NK-92 (cell line): ENCODE data around the gene RAB40B.

Source experiments
- DNase-seq: peaks from one replicate; lab custom pipeline; 2025; ENCODE audit not compliant: unreplicated experiment; lab: John Stamatoyannopoulos, UW

The RAB40B gene

DNA sequence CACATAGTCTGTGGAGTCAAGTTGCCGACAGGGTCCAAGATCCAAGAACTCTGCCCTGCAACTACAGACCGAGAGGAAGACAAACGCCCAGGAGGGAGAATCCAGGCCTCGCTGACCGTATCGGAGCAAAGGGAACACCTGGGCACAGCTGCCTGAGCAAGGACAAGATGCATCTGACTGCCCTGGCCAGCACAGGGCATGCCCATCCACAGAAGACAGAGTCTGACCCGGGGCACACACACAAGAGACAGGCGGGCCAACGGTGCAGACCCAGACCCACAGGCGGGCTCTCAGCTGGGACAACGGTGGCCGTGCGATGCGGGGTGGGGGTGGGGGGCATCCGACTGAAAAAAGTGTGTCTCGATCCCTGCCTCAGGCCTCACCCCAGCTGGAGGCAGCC lies 6.2 kb downstream of the RAB40B start:
- no peak for DNase-seq

DNA sequence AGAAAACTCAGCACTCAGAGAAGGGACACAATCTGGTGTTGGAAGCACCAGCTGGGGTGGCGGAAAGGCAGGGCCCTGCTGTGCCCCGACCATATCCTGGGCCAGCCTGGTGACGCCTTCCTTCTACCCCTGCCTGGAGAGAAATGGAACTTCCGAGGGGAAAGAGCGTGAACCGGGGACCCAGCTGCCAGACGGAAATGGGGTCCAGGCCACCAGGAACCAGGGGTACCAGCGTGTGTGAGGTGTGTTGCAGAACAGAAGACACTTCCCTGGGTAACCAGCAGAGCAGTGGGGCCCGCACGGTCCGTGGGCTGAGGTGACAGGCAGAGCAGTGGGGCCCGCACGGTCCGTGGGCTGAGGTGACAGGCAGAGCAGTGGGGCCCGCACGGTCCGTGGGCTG lies 6.8 kb downstream of the RAB40B start:
- DNase-seq, result no peak

DNA sequence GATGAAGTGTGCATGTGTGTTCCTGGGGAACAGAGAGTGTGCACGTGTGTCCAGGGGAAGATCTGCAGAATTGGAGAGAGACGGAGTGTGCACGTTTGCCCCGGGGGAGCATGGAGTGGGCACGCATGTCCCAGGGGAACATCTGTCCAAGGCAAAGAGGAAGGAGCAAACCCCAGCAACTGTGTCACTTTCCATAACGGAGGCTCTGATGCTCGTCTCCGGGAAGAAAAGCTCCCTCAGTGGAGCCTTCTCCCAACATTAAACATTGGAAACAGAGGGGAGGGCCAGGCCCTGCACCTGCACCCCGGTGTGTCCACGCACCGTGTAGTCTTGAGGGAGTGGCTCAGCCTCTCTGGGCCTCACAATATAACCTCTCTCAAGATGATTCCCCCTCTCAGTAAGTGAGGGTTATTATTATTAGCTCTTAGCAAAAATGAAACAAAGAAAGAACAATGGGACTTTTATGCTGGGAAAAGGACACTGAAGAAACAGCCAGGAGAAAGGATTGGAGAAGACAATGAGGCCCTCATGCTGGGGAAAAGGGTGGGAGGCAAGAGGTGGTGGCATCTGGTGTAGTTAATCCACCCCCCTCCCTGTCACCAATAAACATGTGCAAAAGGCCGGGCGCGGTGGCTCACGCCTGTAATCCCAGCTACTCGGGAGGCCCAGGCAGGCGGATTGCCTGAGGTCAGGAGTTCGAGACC lies 7.6 kb downstream of the RAB40B start:
- no peak for DNase-seq

DNA sequence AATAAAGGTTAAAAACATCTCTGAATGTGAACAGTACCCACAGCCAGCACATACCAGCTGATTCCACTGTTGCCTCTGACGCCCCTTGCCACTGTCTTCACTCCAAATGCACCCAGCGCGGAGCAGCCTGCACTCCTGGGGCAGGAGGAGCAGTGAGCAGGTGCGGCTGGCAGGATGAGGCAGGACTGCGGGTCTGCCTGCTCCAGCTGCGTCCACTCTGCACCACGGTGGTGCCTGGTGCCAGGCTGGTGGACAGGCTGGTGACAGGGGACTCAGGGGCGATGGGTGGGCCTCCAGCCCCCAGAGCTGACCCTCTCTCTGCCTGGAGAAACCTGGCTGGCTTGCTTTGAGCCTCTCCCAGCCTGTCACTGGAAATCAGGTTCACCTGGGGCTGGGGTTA lies 9.4 kb downstream of the RAB40B start:
- DNase-seq, result no peak

GRCh38 chr17:82687871-82688270 lies 10.6 kb downstream of the RAB40B start:
- DNase-seq, result no peak

- no peak for DNase-seq
Measured at GRCh38 chr17:82687375-82687861, 11.1 kb downstream of the RAB40B start.

GRCh38 chr17:82686366-82687324 lies 11.9 kb downstream of the RAB40B start:
- DNase-seq, result no peak

DNA sequence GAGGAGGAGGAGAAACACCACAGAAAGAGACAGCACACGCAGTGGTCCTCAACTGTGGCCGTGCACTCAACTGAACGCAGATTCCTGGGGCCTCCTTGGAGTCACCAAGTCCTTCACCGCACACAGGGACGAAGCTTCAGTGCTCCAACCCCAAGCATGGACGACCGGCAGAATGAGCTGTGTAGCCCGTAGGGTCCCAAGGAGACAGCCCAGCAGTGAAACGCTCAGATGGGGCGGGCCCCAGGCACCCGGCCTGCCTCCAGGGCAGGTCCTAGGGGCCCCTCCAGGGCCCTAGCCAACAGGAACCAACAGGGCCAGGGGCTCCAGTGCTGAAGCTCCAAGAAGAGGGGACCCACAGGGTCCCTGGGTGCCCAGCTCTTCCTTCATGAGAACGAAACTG lies 13.2 kb downstream of the RAB40B start:
- no peak for DNase-seq

DNA sequence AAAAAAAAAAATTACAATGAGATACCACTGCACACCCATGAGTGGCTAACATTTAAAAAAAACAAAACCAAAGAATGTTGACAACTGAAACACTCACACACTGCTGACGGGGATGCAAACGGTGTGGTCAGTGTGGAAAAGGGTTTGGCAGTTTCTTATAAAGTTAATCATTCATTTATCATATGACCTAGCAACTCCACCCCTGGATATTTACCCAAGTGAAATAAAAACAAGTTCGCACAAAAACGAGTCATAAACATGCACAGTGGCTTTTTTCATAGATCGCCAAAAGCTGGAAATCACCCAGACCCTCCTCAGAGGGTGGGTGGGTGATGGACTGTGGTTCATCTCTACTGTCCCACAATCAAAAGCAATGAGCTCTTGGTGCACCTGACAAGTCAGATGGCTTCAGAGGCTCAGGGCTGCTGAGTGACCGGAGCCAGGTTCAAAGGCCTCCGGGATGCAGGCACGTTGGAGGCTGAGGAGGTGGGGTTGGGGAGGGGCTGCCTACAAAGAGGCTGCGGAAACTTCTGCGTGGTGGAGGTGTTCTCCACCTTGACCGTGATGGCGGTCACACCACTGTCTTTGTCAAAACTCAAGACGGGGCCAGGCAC lies 14.2 kb downstream of the RAB40B start:
- no peak for DNase-seq

GRCh38 chr17:82683534-82683933 lies 15.0 kb downstream of the RAB40B start:
- DNase-seq, result no peak

DNA sequence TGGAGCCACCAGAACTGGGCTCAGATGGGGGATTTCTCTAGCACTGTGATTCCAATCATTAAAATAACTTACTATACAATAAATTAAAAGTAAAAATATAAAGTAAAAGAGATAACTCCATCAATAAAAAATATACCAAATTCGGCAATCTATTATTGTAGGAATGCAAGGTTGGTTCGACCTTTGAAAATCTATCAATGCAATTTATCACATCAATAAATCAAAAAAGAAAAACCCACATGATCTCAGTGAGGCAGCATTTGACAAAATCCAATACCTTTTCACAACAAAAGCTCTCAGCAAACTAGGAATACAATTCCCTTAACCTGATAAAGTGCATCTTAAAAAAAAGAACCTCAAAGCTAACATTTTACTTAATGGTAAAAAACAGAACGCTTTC lies 17.0 kb downstream of the RAB40B start:
- DNase-seq, result no peak

GRCh38 chr17:82679586-82680465 lies 18.7 kb downstream of the RAB40B start:
- DNase-seq, result no peak

DNA sequence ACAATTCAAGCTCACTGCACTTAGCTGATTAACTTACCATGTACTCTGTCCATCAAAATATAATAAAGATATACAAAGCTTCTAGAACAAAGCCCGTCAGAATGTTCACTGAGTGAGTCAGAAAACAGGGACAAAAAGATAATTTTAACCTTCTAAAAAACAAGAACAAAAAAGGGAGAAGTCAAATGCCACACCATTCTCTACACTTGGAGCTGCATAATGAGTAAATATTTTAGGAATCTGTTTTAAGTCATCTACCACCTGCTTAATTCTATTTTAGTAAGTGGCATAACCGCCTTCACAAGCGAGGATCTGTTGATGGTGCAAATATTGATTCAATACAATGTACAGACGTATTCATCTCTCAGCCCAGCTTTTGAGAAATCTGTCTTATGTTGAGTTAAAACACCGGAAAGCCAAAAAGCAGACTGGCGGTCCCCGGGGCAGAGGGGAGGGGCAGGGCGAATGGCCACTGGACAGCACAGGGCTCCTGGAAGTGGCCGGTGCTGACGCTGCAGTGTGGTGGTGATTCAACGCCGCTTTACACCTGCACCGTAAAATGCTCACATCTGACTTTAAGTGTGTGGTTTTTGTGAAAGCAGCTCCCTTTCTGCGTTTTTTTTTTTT lies 20.1 kb downstream of the RAB40B start:
- DNase-seq, result no peak

DNA sequence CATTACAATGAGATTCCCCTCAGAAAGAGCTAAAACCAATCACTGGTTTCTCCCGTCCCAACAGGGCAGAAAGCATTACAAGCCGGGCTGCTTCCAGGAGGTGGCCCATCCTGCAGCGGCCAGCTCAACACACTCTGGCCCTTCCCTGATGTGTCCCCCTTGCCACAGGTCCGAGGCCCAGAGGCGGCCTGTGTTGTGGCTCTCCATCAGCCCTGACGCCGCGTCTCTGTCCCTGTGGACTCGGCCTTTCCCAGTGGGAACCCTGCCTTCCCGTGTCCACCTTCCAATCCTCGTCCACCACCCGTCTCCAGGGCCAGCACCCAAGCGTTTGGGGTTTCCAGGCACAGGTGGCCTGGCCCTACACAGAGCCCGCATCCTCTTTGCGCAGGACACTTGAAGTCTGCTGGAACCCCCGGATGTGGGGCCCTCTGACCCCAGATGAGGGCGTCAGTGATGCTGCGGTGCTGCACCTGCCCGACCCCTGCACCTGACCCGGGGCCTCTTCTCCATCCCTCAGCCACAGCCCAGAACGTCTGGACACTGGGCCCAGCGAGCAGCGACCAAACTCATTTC lies 21.1 kb downstream of the RAB40B start:
- DNase-seq, result no peak

DNA sequence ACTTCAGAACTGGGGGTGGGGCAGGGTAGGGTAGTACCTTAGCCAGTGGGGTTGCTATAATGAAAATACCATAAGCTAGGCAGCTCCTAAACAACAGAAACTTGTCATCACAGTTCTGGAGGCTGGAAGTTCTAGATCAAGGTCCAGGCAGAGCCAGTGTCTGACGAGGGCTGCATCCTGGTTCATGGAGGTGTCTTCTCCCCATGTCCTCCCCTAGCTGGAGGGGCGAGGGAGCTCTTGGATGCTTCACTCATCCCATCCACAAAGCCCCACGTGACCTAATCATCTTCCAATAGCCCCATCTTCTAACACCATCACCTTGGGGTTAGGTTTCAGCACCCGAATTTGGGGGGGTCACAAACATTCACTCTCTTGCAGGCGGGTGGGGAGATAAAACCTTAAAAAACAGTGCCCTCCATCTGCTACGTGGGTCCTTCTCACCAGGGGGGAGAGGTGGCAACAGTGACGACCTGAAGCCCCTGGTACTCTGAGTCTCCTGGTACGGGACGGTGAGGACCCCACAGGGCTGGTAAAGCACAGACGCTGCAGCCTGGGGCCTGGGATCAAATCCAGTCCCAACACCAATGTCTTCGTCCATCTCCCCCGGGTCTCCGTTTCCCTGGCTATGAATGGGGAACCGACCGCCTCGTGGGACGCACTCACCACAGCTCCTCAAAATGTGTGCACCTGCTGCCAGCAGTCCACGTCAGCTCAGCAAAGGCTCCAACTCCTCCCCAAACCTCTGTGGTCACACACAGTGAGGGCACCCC lies 22.8 kb downstream of the RAB40B start:
- DNase-seq, result no peak

GRCh38 chr17:82674656-82675475 lies 23.6 kb downstream of the RAB40B start:
- DNase-seq, result no peak

DNA sequence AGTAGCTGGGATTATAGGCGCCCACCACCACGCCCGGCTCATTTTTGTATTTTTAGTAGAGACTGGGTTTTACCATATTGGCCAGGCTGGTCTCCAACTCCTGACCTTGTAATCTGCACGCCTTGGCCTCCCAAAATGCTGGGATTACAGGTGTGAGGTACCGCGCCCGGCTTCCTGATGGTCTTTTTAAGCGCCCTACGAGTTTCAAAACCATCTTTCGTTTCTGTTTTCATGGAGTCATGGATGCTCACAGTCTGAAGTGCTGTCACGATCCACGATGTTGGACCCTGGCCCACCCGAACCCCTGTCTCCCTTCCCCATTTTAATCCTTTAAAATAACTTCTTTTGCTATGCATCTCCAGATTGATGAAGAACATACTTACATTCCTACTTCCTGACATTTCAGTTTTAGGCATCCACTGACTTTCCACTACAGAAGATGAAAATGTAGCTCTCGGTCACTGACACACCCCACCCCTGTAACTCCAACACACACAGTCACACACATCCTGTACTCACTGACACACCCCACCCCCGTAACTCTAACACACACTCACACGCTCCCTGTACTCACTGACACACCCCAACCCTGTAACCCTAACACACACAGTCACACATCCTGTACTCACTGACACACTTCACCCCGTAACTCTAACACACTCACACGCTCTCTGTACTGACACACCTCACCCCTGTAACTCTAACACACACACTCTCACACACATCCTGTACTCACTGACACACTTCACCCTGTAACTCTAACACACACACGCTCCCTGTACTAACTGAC lies 27.6 kb downstream of the RAB40B start:
- DNase-seq, result no peak
